Right ventricle myocardium inferior (tissue), 1 donor: Measurements from ENCODE around the gene TWNK. TPM values are rescaled to one million over a fixed set of nuclear protein-coding genes. Genes with fewer than 3 reads are reported as not detected.
A peak's percentile ranks its signal among the peaks of the same experiment; 100 is the strongest.

ENCODE experiments used
- ATAC-seq: fragments of 200-7000 bp; cut with Tn5 transposase; one replicate; pipeline ENCODE4 v1.9.1; 2020; ENCODE audit warnings: mild to moderate bottlenecking, moderate library complexity
- DNase-seq: peaks from one replicate; pipeline ENCODE4 v3.0.0; 2021; ENCODE audit errors: missing footprints
- intact Hi-C: fragments of 100-400 bp; cut with DNase I; formaldehyde crosslinking; loops from one replicate; pipeline ENCODE4 v1.11.0; 2022
- long read RNA-seq: library from polyadenylated mRNA; unstranded; transcript quantifications from one replicate; pipeline ENCODE4 v2.0.0, GENCODE V29; 2021
- total RNA-seq: library from RNA; stranded (reverse); fragmentation: NEBNext Ultra II Directional; extraction: Animal tissue kit (Norgen Biotek cat#: 25700); gene quantifications from one replicate; pipeline ENCODE4 v1.2.1, GENCODE V29; 2021
- donor health status: DM: no; HTN: yes; CAD: no; lungs with severe emphysema.

Gene TWNK
- 6.6 TPM for total RNA-seq
- long read RNA-seq, partial matches to known transcripts, result 2 of 7 reads
- long read RNA-seq, other reads (novel, unspliced or antisense), result 0 of 7 reads

- ATAC-seq, result peak; percentile 82
- intact Hi-C loops, result loop anchor here (5.0 kb wide), 1 partner anchor 45 kb away; the partner anchor contains the start of genes PDZD7 and SFXN3
These were observed at the start of gene TWNK, which contains the start of gene MRPL43 for GRCh38 chr10:100986952-100987684. Gene TWNK, plus strand, starts transcription at chr10:100987543. Its CDS starts 668 bp downstream, at chr10:100988211. Gene MRPL43, minus strand, starts transcription at chr10:100987497. Its CDS starts 54 bp downstream, at chr10:100987443.

GRCh38 chr10:100939763-100940344 lies 47.5 kb upstream of the TWNK start:
- intact Hi-C loops, result no loop called here
- DNase-seq, result no peak
- no peak for ATAC-seq

More at GRCh38 chr10:100986952-100987684, at the start of gene TWNK, which contains the start of gene MRPL43:
- DNase-seq, result peak; percentile 93

GRCh38 chr10:100942229-100942628 lies 45.1 kb upstream of the TWNK start:
- DNase-seq (no peak), ATAC-seq (no peak)
- intact Hi-C loops, result no loop called here

- no peak for DNase-seq
- ATAC-seq, result no peak
- intact Hi-C loops, result no loop called here
These were observed 43.8 kb upstream of the TWNK start for GRCh38 chr10:100943508-100943907.

GRCh38 chr10:100945754-100946153 lies 41.6 kb upstream of the TWNK start:
- intact Hi-C loops, result no loop called here
- ATAC-seq, result no peak
- no peak for DNase-seq

- no peak for ATAC-seq
- intact Hi-C loops, result no loop called here
- no peak for DNase-seq
These were observed 38.4 kb upstream of the TWNK start for GRCh38 chr10:100948916-100949315.

- intact Hi-C loops, result no loop called here
- ATAC-seq (no peak), DNase-seq (no peak)
These were observed 27.1 kb upstream of the TWNK start for GRCh38 chr10:100960251-100960650.

GRCh38 chr10:100962351-100963080 lies 24.8 kb upstream of the TWNK start:
- intact Hi-C loops, result no loop called here
- no peak for ATAC-seq
- DNase-seq, result no peak

GRCh38 chr10:100963826-100964225 lies 23.5 kb upstream of the TWNK start:
- DNase-seq (no peak), ATAC-seq (no peak)
- intact Hi-C loops, result no loop called here

GRCh38 chr10:100965820-100966219 lies 21.5 kb upstream of the TWNK start:
- no peak for ATAC-seq
- intact Hi-C loops, result no loop called here
- no peak for DNase-seq

GRCh38 chr10:100966887-100967286 lies 20.5 kb upstream of the TWNK start:
- ATAC-seq (no peak), DNase-seq (no peak)
- intact Hi-C loops, result no loop called here

GRCh38 chr10:100967332-100967731 lies 20.0 kb upstream of the TWNK start:
- no peak for ATAC-seq
- no peak for DNase-seq
- intact Hi-C loops, result no loop called here

- intact Hi-C loops, result loop anchor here (2.0 kb wide), 1 partner anchor 47 kb away; no protein-coding TSS in a partner anchor
- ATAC-seq (no peak), DNase-seq (no peak)
These were observed 19.1 kb upstream of the TWNK start for GRCh38 chr10:100968062-100968736.

- intact Hi-C loops, result loop anchor here (2.0 kb wide), 1 partner anchor 46 kb away; no protein-coding TSS in a partner anchor
- ATAC-seq (no peak), DNase-seq (no peak)
These were observed 18.5 kb upstream of the TWNK start for GRCh38 chr10:100968863-100969186.

- intact Hi-C loops, result loop anchor here (2.0 kb wide), 1 partner anchor 45 kb away; no protein-coding TSS in a partner anchor
- ATAC-seq (peak; percentile 69), DNase-seq (peak; percentile 74)
These were observed 17.9 kb upstream of the TWNK start, which contains the start of gene SEMA4G for GRCh38 chr10:100969187-100970075. Gene SEMA4G, plus strand, starts transcription at chr10:100969504. Its CDS starts 3,409 bp downstream, at chr10:100972913.

- ATAC-seq (peak; percentile 21), DNase-seq (no peak)
- intact Hi-C loops, result no loop called here
These were observed 17.0 kb upstream of the TWNK start for GRCh38 chr10:100970076-100970913.
